Medulla oblongata (tissue), 1 donor: ENCODE measurements around the gene OTOP2.
"Not testable (repeated sequence)": the region's sequence is repeated elsewhere in the genome, so short reads cannot be mapped to it uniquely, and the experiment has no call there.

ENCODE experiments used
- DNase-seq: peaks from one replicate; pipeline ENCODE4 v3.0.0-alpha.2; 2015; ENCODE audit errors: extremely low spot score

The OTOP2 gene

DNA sequence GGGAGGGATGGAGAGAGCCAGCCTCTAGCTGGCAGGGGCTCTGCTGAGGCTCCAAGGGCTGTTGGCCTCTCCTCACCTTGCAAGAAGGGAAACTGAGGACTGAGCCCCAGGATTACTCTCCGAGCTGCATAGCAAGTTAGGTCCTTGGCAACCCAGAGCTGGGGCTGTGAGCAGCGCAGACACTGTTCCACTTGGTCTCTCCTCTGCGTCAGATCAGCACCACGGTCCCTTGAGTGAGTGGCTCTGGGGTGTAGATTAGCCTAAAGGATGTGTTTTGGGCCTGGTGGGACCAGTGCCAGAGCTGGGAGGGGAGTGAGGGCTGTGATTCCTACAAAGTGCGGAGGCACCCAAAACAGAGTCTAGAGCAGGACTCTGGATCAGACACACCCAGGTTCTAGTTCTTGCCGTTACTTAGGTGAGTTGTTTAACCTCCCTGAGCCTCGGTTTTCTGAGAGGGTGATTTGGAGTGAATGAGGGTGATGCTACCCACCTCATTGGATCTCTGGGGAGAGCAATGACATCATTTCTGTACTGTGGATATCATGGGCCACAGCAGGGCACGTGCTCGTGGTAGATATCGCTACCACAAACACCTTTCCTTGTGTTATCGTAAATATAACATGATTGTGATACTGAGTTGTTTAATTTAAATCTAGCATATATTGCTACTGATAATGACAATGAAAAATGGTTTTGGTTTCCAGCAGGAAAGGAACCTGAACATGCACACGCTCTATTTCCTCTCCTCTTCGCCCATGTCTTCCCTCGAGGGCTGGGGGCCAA is 22.5 kb upstream of the OTOP2 start:
- DNase-seq = no peak

GRCh38 chr17:74903034-74903433 is 21.0 kb upstream of the OTOP2 start:
- no peak for DNase-seq

DNA sequence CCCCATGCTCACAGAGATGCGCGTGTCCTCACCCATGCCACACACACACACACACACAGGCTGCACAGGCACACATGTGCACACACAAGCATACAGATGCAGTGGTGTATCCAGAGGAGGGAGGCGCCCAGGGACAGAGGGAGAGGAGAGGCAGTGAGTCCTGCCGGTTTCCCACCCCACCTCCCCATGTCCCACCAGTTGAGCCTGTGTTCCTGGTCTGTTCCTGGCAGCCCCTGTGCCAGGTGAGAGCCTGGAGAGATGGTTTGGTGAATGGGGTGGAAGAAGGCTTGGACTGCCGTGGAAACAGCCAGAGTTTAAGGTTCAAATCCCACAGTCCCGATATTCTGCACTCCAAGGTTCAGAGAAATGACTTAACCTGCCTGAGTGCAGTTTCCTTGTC is 20.4 kb upstream of the OTOP2 start:
- DNase-seq = no peak

- no peak for DNase-seq
Observed at GRCh38 chr17:74904687-74905409, 19.2 kb upstream of the OTOP2 start.

DNA sequence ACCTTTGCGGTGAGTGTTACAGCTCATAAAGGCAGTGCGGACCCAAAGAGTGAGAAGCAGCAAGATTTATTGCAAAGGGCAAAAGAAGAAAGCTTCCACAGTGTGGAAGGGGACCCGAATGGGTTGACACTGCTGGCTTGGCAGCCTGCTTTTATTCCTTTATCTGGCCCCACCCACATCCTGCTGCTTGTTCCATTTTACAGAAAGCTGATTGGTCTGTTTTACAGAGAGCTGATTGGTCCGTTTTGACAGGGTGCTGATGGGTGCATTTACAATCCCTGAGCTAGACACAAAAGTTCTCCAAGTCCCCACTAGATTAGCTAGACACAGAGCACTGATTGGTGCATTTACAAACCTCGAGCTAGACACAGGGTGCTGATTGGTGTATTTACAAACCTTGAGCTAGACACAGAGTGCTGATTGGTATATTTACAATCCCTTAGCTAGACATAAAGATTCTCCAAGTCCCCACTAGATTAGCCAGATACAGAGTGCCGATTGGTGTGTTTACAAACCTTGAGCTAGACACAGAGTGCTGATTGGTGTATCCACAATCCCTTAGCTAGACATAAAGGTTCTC is 17.8 kb upstream of the OTOP2 start:
- DNase-seq = not testable (repeated sequence)

- no peak for DNase-seq
Observed at GRCh38 chr17:74907012-74907411, 17.1 kb upstream of the OTOP2 start.

- not testable (repeated sequence) for DNase-seq
Observed at GRCh38 chr17:74909097-74909496, 15.0 kb upstream of the OTOP2 start.

DNA sequence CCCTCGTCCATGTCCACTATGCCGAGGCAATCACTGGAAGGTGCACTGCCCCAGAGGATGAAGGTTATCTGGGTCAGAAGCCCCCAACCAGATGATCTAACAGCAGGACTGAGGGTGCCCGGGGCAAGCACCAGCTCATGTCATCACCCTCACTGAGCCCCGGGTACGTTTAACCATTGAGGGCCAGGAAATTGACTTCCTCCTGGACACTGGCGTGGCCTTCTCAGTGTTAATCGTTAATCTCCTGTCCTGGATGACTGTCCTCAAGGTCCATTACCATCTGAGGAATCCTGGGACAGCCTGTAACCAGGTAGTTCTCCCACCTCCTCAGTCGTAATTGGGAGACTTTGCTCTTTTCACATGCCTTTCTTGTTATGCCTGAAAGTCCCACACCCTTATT is 12.7 kb upstream of the OTOP2 start:
- not testable (repeated sequence) for DNase-seq

DNA sequence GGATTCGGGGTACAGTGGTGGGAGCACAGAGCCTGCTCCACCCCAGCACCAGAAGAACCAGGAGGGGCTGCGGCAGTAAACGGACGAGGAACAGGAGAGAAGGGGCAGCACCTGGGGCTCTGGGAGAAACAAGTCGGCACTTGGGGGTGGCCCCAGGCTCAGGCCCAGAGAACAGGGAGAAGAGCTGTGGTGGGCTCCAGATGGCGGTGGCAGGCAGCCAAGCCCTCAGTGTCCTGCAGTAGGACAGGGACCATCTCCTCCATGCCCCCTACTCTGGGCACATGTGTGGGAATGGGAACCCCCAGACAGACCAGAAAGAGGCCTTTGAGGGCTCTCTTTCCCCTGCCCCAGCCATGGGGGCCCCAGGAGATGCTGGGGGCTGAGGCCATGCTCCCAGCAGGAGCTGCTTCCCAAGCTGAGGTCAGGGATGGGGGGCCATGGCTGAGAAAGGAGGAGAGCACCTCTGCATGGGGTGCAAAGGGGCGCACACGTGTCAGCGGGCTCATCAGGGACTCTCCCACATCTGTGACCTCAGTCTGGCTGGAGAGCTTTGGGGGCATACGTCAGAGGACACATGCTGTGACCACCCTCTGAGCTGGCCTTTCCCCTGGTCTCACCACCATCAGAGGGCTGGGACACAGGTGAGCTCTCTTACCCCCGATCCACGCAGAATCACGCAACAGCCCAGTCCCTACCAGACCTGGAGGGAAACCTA is 7.8 kb upstream of the OTOP2 start:
- DNase-seq = no peak

DNA sequence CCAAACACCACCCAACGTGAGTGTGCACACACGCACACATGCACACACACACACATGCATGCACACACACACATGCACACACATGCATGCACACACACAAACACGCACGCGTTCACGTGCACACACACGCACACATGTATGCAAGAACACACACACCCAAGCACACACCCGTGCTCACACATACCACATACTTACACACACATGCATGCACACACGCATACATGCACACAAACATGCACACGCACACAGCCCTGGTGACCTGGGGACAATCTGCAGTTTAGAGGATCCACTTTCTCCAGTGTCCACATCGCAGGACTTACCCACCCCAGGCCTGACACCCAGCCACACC is 7.2 kb upstream of the OTOP2 start:
- no peak for DNase-seq

GRCh38 chr17:74917430-74917829 is 6.6 kb upstream of the OTOP2 start:
- peak; percentile 23 for DNase-seq

DNA sequence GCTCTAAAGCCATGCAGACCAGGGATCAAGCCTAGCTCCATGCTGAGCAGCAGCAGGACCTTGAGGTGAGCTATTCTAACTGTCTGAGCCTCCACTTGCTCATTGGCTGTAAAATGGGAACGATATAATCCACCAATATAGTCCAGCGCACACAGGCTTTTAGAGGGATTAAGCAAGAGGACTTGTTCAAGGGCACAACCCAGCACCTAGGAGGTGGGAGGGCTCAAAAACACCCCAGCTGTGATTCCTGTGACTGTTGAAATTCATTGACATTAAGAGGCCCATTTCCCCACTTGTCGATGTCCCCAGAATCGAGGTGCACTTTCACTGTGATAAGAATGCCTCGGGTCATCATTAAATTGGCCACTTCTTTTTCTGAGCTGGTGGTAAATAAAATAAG is 5.2 kb upstream of the OTOP2 start:
- DNase-seq = no peak

DNA sequence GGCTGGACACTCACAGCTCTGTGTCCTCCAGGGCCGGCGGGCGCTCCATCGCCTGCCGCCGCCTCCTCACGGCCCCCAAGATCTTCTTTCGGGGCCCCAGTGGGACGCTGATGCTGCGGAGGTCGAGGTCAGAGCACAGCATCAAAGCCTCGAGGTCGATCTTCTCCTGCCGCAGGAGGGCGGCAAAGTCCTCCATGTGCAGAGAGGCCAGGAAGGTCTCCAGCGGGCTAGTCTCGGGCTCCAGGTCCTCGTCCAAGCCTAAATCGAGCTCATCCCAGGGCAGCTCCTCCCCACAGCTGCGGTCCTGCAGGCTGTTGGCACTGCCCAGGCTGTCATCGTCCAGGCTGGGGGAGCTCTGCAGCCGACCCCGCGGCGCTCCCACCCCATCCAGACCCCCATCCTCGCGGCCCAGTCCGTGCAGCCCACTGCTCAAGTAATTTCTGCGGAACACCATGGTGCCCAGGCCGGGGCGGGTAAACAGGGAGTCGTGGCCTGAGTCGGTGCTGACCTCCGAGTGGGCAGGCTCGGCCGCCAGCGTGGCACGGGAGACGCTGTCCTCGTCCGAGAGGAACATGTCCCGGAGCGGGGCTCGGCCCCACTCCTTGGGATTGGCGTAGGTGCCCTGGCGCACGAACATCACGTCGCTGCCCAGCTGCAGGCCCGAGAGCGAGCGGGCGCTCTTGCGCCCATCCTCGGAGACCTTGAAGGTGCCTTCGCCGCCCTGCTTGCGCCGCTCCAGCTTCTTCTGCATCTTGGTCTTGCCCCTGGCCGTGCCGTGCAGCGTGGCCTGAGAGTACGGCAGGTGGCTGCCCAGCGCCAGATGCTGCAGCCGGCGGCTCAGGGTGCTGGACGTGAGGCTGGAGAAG is 4.4 kb upstream of the OTOP2 start:
- no peak for DNase-seq

DNA sequence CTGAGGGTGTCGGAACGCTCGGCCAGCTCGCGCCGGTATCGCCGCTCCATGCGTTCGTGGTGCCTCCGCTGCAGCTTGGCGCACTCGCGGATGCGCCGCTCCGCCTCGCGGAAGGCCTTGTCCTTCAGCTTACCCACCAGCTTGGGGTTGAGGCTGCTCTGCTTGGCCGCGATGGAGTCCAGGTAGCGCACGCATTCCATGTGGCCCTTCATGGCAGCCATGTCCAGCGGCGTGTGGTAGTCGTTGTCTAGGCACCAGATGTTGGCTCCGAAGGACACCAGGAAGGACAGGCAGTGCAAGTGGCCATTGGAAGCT is 3.8 kb upstream of the OTOP2 start:
- no peak for DNase-seq

- DNase-seq = no peak
Observed at GRCh38 chr17:74920642-74921025, 3.4 kb upstream of the OTOP2 start.

DNA sequence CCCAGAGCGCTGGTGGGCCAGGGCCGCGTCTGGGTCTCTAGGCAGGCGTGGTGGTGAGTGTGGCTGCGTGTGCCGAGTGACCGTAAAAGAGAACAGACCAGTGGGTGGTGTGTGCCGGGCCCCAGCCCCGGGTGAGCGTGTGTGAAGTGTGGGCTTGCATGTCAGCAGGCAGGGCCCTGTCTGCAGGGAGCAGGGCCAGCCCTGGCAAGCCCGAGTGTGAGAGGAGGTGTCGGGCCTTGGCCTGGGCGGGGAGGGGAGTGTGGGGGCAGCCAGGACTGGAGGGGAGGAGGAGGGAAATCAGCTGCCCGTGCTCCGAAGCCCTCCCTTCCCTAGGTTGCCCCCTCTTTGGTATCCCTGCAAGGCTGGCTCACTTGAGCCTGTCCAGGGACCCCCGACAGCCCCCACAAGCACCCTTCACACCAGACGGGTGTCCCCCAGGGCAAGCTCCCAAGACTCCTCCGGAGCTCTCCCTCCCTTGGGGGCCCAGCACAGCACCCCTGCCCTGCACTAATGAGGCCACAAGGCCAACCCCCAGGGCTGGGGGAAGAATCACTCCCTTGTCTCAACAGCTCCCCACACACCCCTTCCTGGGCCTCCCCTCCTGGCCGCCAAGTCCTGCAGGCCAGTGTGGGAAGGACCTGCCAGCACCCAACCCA is 2.9 kb upstream of the OTOP2 start:
- DNase-seq = no peak

GRCh38 chr17:74921769-74922168 is 2.3 kb upstream of the OTOP2 start:
- DNase-seq = no peak

DNA sequence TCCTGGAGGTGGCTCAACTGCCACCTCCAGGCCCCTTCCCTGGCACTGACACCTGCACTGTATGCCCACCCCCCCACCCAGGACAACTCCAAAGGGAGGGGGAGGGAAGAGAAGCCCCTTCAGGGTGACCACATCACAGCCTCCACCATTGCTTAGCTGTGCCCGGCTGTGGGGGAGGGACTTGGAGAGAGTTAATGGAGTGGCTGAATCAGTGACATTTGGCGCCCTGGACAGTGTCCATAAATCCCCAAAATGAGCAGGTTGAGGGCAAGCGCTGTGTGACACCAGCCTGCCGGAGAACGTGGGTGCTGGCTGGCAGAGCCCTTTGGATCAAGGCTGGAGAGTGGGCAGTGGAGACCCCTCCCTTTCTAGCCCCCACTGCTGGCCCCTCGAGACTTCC is 1.9 kb upstream of the OTOP2 start:
- no peak for DNase-seq

DNA sequence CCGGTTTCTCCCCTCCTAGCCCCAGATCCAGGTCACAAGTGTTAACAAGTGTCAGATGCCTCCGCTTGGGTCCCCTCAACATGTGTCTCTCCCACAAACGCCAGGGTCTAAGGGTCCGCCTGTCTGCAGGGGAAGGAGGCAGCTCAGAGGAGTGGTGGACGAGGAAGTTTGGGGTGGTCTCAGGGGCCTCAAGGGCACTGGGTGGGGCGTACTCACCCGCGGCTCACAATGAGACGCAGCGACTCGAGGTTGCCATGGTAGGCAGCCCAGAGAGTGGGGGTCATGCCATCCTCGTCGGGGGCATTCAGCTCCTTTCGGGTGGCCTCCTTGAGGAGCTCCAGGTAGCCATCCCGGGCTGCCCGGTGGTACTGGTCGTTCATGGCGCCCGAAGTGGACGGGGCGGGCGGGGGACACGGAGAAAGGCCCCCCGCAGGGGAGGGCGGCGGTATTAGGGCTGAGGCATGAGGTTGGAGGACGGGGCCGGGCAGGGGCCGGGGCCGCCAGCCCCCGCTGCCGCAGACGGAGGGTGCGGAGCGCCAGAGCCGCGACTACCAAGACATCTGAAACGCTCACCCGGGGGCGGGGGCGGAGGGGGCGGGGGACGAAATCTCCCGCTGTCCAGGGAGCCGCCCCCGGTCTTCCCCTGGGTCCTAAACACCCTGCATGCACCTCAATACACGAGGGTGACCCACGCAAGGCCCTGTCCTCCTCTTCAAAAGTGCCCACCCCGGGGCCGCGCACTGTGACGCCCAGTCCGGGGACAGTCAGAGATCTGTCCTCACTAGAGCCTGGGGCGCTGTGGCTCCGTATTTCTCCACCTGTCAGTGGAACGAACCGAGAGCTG is 1.2 kb upstream of the OTOP2 start, which contains the start of gene USH1G:
Gene USH1G, minus strand, starts transcription at position 562 of the 844 bp plus-strand sequence. Its CDS starts 182 bp downstream, at position 380.
- no peak for DNase-seq
